SH-SY5Y (cell line): ENCODE results near the gene TGFA.

ENCODE experiments used
- GATA2 ChIP-seq: IDR thresholded peaks from 2 replicates; pipeline ENCODE4 v1.6.1; 2011; ENCODE audit warnings: mild to moderate bottlenecking, low read depth, low read length
- GATA3 ChIP-seq: IDR thresholded peaks from 2 replicates; pipeline ENCODE4 v1.6.1; 2011; ENCODE audit warnings: low read depth, mild to moderate bottlenecking, low read length, moderate library complexity

TGFA gene

GRCh38 chr2:70536517-70537055 lies 17.0 kb downstream of the TGFA start:
- TF ChIP-seq GATA2: no peak
- TF ChIP-seq GATA3: no peak

- TF ChIP-seq GATA2 (no peak), GATA3 (no peak)
These were observed 18.1 kb downstream of the TGFA start for GRCh38 chr2:70535573-70535972.

DNA sequence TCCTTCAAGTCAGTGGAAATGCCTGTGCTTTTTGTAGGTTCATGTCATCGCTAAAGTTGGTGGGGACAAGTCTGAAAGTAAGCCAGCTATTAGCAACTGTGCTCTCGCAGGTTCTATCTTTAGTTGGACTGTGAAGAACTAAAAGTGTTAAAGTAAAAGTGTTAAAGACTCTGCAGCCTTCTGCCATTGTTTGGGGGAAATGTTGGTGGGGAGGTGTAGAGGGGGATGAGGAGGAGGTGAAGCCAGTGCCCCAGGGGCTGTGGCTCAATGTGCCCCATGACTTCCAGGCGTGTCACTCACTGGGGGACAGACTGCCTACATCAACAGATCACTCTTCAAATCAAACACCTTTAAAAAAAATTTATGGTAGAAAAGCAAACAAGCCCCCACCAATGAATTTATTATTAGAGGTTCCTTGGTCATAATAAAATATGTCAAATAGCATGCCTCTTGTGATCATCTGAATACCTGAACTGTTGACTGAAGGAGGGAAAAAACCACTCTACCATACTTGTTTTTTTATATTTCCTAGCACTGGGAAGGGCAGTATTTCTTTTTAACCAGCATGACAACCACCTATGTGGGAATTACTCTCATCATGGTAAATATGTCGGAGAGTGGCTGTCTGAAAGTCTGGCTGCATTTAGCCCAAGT lies 19.3 kb downstream of the TGFA start:
- TF ChIP-seq GATA2 (no peak), GATA3 (no peak)

DNA sequence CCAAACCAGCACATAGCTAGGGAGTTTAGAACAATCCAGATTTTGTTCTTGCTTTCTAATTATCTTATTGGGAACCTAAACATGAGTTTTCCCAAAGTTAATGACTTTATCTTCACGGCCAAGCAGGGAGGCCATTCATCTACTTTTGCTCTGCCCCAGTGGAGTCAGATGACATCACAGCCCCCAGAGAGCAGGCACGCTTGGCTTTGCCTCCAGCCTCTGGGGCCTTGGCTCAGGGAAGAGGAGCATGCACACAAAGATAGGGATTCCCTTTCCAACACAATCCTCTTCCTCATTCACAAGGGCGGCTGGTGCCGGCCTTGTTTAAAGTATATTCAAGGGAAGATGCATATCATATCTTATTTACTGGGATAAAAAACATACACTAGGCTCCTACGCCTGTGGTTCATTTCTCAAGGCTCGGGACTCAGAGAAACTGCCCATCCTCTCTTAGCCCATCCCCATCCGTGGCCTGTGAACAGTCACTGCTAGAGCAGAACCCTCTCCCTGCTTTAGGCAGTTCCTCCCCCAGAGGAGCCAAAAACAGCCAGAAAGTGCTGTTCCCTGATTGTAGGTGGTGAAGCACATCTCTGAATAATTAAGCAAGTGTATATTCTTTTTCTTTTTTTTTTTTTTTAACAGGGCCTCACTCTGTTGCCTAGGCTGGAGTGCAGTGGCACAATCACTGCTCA lies 21.2 kb downstream of the TGFA start:
- TF ChIP-seq GATA3 (no peak), GATA2 (no peak)

DNA sequence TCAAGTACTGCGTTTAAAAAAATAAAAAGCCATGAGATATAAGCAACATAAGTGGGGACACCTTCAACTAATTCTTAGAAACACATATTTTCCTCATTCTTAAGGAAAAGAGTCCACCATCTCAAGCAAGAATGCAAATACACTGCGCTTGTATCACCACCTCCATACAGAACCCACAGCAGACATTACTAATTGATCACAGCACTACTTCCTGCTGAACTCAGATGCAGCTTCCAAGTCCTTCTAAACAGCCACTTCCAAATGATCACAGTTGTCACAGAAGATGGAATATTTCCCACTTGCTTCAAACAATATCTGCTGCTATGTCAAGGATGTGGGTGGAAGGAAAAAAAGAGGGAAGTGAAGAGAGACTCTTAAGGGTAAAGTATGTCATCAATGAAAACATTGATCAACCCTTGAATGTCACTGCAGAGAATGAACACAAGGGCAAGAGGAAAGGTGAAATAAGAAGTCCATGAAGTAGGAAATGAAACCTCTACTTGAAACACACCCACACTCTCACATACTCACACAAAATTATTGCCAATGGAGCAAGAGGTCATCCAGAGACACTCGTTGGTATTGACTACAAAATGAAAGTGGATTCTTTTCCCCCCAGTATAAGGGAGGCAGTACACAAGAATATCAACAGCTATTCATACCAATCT lies 22.1 kb downstream of the TGFA start:
- no peak for TF ChIP-seq GATA3

DNA sequence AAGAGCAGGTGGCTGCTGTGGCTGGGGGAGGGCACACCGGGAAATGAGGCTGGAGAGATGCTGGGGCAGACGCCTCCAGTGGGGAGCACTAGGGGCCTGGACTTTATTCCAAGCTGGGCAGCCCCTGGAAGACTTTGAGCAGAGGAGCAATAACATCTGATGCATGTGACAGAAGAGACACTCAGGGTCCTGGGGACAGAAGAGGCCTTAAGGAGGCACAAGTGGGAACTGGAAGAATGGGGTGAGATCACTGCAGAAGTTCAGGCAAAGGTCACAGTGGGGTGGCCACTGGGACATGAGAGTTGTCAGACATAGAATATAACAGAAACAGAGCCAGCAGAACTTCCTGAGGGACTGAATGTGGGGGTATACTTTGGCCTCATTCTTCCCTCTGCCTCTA lies 24.0 kb downstream of the TGFA start:
- TF ChIP-seq GATA3 (no peak), GATA2 (no peak)

DNA sequence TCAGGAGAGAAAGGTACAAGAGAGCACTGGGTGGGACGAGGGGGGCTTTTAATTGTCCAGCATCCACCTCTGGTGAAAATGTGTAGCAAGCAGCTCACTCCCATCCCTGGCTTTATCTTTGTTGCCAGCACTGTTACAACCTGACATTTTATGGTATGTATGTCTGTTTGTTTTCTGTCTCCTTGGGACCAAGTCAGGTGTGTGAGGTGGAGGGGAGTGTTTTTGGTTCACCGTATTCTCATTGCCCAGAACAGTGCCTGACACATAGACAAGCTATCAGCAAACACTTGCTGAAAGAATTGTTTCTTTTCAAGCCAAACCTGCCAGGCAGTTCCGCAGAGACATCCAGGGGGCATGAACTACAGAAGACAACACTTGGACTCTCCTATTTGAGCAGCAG lies 24.7 kb downstream of the TGFA start:
- no peak for TF ChIP-seq GATA2
- TF ChIP-seq GATA3: no peak

GRCh38 chr2:70528276-70528675 lies 25.4 kb downstream of the TGFA start:
- TF ChIP-seq GATA2 (no peak), GATA3 (no peak)

- TF ChIP-seq GATA3 (no peak), GATA2 (no peak)
These were observed 26.1 kb downstream of the TGFA start for GRCh38 chr2:70527447-70528080.

- TF ChIP-seq GATA2: no peak
These were observed 27.5 kb downstream of the TGFA start for GRCh38 chr2:70526126-70526525.

GRCh38 chr2:70525032-70525431 lies 28.6 kb downstream of the TGFA start:
- TF ChIP-seq GATA3 (no peak), GATA2 (no peak)

DNA sequence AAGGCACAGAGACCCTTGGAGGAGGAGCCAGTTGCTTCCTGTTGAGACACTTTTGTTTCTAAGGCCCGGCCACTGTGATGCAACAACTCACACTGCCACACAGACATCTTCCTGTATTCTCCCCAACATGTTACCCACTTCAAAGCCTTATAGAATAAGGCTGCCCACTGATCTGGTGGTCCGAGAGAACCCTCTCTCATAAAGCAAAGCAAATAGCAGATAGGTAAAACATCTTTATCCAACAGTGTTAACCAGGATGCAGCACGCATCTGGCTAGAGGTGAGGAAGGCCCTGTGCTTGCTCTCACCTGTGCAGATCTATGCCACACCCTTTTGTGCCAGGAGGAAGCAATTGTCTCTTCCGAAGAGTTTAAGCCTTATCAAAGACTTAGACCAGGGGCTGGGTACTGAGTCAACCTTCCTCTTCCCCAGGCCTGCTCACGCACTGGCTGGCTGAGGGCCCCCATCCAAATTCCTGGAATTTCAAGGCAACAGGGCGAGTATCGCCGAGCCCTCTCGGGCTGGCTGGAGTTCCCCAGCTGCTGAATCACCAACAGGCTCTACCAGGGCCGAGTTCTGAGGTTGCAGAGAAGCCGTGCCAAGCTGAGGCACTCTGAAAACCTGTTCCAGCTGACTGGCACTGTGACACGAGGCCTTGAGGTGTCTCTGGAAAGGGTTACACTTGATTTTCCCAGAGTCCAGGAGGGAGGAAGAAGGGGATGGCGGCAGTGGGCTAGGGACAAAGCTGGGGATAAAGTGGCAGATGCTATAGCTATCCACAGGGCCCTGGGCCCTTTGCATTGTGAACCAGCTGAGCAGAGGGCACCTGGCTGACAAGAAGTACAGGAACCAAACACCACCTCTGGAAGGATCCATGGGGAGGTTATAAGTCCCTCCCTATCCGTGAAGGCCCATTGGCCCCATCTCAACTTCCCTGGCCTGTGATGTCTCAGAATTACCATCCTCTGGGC lies 29.3 kb downstream of the TGFA start:
- TF ChIP-seq GATA3: no peak
- no peak for TF ChIP-seq GATA2

- TF ChIP-seq GATA3 (no peak), GATA2 (no peak)
These were observed 30.0 kb downstream of the TGFA start for GRCh38 chr2:70523672-70523995.
